ENCODE measurements around the gene HHATL. TPM values are rescaled to one million over a fixed set of nuclear protein-coding genes. Genes with fewer than 3 reads are reported as not detected.

The HHATL gene
- total and polyA plus RNA-seq, 5 donors, result 480 to 768 (median 586) TPM

DNA sequence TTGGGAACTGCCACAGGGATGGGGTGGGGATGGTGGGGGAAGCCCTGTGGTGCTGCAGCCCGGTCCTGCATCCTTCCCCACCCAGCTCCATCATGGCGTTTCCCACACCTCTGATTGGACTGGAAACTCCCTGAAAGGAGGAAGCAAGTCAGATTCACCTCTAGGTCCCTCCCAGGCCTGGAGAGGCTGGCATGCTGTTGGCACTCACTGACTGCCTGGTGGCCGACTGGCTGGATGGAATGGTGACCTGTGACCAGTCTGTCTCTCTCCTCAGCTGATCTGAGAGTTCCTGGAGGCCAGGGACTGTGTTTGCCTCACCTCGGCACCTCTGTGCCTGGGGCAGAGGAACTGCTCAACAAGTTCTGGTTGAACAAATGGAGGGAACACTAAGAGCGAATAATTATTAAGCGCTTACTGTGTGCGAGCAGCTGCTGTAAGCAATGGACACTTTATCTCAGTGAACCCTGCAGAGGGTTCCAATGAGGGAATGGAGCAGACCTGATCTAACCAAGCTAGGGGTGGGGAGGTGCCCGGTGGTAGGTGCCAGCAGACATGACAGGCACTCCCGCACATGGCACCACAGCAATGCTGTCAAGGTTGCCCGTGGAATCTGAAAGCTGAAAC is 3.5 kb upstream of the HHATL start:
- no peaks in the 10 kb centered on the region for H3K4me1 ChIP-seq (ENCODE audit: control insufficient read depth, insufficient read depth, low read length)
- WGBS, result 64% methylated on average over 10 of the region's 10 CpGs
- intact Hi-C loops (cut with DNase I), result no loop called here
- peak overlapping the region; percentile 49 for H3K27ac ChIP-seq (ENCODE audit: low read length)
- ATAC-seq, result no peak
- no peaks in the 10 kb centered on the region for H3K9me3 ChIP-seq (ENCODE audit: control insufficient read depth, low read length)
- H3K4me3 ChIP-seq (ENCODE audit: low read length), result no peak overlapping the region
- peak in 1 of 3 donors; percentile 31 for DNase-seq
- no peaks in the 10 kb centered on the region for H3K27me3 ChIP-seq (ENCODE audit: control insufficient read depth, insufficient read depth)

DNA sequence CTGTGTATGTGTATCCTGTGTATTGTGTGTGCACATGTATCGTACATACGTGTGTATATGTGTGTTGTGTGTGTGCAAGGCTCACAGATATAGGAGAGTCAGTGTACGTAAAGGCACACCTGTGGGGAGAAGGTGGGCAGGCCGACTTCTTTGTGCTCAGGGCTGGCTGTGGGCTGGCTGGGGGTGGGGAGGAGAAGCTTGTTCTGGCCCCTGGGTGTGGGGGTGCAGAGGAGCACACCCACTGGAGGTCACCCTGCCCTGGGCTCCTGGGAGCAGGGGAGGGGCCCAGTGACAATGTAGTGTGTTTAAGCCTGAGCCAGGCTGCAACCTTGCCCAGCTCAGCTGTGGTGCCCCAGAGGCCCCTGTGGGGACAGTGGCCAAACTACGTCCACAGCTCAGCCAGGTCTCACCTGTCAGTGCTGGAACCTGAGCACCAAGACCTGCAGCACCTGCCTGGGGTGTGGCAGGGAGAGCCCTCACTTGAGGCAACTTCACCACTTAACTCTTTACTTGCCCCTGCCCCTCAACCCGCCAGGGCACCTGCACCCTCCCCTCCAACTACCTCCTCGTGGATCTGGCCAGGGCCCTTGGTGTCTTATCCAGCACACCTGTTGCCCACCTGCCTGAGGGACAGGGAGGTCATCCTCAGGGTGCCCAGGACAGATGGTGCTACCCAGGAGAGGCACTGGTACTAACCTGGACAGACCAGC is 2.6 kb upstream of the HHATL start:
- intact Hi-C loops (cut with DNase I), result no loop called here
- DNase-seq, result peak in 1 of 3 donors; percentile 35
- no peak for ATAC-seq
- 79% methylated on average over 7 of the region's 7 CpGs for WGBS
- Histone ChIP-seq H3K27ac (ENCODE audit: low read length) (peak overlapping the region; percentile 18), H3K9me3 (ENCODE audit: control insufficient read depth, low read length) (no peaks in the 10 kb centered on the region), H3K4me1 (ENCODE audit: control insufficient read depth, insufficient read depth, low read length) (no peaks in the 10 kb centered on the region), H3K27me3 (ENCODE audit: control insufficient read depth, insufficient read depth) (no peaks in the 10 kb centered on the region), H3K4me3 (ENCODE audit: low read length) (no peak overlapping the region)

DNA sequence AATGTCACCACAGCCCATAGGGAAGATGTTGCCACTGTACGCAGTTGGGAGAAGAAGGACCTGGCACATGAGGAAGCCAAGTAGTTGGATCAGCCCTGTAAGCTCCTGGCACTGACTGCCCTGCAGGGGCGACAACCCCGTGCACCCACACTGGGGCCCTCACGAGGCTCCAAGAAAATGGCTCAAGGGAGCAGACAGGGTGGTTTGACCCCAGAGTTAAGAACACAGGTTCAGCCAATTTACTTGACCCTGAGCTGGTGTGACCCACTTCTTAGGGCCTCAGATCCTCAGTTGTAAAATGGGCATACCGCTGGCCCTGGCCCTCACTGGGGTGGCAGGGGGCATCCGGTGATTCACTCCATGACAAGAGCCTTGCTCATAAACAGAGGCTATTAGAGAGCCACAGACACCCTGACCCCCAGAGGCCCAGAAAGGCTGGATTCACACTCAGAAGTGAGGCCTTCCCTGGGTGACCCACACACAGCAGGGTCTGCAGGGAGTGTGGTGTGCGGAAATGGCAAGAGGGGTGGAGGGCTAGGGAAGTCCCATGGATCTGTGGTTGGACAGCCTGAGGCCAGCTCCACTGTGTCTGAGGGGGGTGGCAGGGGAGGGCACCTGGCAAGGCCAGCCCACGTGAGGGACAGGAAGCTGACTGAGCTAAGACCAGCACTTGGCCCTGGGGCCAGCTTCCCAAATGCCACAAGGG is 1.7 kb upstream of the HHATL start:
- H3K4me1 ChIP-seq (ENCODE audit: control insufficient read depth, insufficient read depth, low read length), result no peaks in the 10 kb centered on the region
- no peak overlapping the region for H3K4me3 ChIP-seq (ENCODE audit: low read length)
- no peaks in the 10 kb centered on the region for H3K9me3 ChIP-seq (ENCODE audit: control insufficient read depth, low read length)
- H3K27ac ChIP-seq (ENCODE audit: low read length), result peak overlapping the region; percentile 94
- ATAC-seq (no peak), DNase-seq (peak in 1 of 3 donors; percentile 65)
- intact Hi-C loops (cut with DNase I), result loop anchor here in 1 of 4 donors (5.0 kb wide), 1 partner anchor 38 kb away; no protein-coding TSS in a partner anchor
- WGBS, result 72% methylated on average over 8 of the region's 8 CpGs
- no peaks in the 10 kb centered on the region for H3K27me3 ChIP-seq (ENCODE audit: control insufficient read depth, insufficient read depth)

DNA sequence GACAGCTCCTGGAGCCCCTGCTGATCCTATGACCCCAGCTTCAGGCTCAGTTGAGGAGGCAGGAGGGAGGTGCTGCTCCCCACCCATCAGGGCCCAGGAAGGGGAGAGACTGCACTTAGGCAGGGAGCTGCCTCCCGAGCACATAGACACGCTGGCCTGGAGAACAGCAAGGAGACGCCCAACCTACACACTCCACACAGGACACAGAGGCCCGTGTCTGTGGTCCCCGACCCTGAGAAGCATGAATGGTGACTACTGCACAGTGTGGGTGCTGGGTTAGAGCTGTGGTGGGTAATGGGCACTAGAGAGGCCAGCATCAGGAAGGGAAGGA is 1.1 kb upstream of the HHATL start:
- DNase-seq, result peak in 1 of 3 donors; percentile 34

DNA sequence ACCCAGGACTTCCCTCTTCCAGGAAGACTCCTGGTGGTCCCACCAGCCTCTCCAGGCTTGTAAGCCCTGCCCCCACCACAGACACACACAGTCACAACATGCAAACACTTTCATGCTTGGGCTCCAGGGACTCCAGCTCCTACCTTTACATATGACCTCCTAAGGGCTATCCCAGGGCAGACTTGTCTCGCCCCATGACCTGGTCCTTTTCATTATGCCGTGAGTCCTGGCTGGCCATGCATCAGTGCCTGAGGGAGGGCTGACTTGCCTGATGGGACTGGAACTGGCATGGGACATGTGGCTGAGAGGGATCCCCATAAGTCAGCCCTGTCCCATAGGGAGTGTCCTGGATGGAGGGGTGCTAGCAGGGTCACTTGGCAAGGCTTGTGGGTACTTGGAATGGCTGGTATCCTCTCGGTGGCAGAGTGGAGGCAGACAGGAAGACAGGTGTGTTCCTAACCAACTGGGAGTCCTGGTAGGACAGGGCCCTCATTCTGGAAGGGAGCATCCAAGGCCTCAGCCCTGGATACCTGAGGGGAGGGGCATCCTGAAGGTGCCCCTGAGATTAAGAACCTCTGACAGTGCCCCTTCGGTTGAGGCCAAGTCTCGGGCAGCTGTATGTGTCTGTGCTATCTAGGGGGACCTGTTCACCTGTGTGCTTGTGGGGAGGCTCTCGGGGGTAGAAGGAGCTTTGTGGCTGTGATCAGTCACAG is 540 bp upstream of the HHATL start:
- ATAC-seq, result no peak
- no peaks in the 10 kb centered on the region for H3K4me1 ChIP-seq (ENCODE audit: control insufficient read depth, insufficient read depth, low read length)
- H3K9me3 ChIP-seq (ENCODE audit: control insufficient read depth, low read length), result no peaks in the 10 kb centered on the region
- peak overlapping the region; percentile 94 for H3K27ac ChIP-seq (ENCODE audit: low read length)
- 70% methylated on average over 6 of the region's 6 CpGs for WGBS
- peak in 1 of 3 donors; percentile 28 for DNase-seq
- H3K4me3 ChIP-seq (ENCODE audit: low read length), result no peak overlapping the region
- intact Hi-C loops (cut with DNase I), result loop anchor here in 1 of 4 donors (5.0 kb wide), 1 partner anchor 39 kb away; no protein-coding TSS in a partner anchor
- H3K27me3 ChIP-seq (ENCODE audit: control insufficient read depth, insufficient read depth), result no peaks in the 10 kb centered on the region

More for the DNA sequence above, 1.1 kb upstream of the HHATL start:
- intact Hi-C loops (cut with DNase I), result loop anchor here in 1 of 4 donors (5.0 kb wide), 1 partner anchor 39 kb away; no protein-coding TSS in a partner anchor
- Histone ChIP-seq H3K4me1 (ENCODE audit: control insufficient read depth, insufficient read depth, low read length) (no peaks in the 10 kb centered on the region), H3K27me3 (ENCODE audit: control insufficient read depth, insufficient read depth) (no peaks in the 10 kb centered on the region), H3K4me3 (ENCODE audit: low read length) (no peak overlapping the region), H3K27ac (ENCODE audit: low read length) (peak overlapping the region; percentile 94), H3K9me3 (ENCODE audit: control insufficient read depth, low read length) (no peaks in the 10 kb centered on the region)
- 59% methylated on average over 5 of the region's 5 CpGs for WGBS
- no peak for ATAC-seq

DNA sequence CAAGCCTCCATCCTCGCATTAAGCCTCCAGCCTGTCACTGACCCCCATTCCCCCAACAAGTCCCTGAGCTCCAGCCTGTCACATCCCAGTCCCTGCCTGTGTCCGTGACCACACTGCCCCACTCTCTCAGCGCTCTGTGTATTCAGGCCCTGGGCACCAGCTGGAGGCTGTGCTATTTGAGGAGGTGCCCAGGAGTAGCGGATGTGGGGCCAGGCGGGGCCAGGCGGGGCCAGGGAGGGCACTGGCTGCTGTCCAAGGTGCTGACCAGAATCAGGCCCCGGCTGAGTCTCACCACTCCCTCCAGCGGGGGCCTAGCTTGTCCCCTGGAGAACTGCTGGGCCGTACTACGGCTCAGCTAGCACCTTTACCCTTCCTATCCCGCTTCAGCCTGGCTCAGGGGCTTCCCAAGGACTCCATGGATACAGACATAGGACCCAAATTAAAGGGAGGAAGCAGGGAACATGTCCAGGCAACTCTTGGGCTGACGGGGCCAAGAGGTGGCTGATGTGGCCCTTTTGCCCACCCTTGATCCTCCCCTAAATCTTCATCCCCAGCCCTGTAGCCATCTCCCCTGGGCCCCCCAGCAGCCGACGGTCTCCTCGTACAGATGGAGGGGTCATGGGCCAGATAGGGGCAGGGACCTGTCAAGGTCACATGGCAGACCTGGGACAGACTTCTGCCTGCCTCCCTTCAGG is 1.1 kb downstream of the HHATL start:
- Histone ChIP-seq H3K4me1 (ENCODE audit: control insufficient read depth, insufficient read depth, low read length) (no peaks in the 10 kb centered on the region), H3K4me3 (ENCODE audit: low read length) (peak overlapping the region; percentile 47), H3K27me3 (ENCODE audit: control insufficient read depth, insufficient read depth) (no peaks in the 10 kb centered on the region), H3K9me3 (ENCODE audit: control insufficient read depth, low read length) (no peaks in the 10 kb centered on the region), H3K27ac (ENCODE audit: low read length) (peak overlapping the region; percentile 97)
- ATAC-seq (peak; percentile 67 to 72), DNase-seq (peak; percentile 73 to 91 (median 90))
- intact Hi-C loops (cut with DNase I), result loop anchor here in 1 of 4 donors (5.0 kb wide), 1 partner anchor 41 kb away; no protein-coding TSS in a partner anchor
- WGBS, result 24% methylated on average over 15 of the region's 15 CpGs

DNA sequence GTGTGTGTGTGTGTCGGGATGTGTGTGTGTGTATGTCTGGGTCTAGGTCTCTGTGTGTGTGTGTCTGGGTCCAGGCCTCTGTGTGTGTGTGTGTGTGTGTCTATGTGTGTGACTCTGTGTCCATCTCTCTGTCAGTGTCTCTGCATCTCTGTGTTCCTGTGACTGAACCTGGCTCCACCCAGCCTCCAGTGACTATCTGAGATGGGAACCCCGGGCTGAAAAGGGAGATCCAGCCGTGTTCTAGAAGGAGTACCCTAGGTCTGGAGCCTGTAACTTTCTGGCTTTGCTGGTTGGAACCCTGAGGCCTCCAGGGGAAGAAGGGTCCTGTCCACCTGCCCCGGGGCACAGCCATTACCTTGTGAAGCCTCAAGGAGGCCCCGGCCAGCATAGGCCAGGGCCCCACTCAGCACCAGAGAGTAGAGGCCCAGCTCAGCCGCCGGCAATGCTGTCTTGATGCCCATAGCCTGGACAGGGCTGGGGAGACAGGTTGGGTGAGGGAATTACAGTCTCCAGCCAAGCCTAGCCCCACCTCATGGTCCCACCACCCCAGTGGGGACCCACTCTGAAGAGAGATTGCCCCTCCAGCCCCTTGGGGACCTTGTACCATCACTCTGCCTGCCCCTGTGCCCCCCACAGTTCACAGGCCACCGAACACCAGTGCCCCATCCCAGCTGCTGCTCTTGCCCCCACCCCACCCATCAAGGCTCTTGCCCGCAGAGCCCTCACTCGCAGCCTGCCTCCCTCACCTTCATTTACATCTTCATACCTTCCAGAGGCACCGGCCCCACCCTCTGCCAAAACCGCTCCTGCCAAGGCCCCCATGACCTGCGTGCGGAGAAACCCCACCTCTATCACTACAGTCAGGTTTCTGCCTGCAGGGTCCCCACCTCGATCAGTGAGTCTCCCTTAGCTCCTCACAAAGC is 2.0 kb downstream of the HHATL start:
- peak in 1 of 3 donors; percentile 48 for DNase-seq

DNA sequence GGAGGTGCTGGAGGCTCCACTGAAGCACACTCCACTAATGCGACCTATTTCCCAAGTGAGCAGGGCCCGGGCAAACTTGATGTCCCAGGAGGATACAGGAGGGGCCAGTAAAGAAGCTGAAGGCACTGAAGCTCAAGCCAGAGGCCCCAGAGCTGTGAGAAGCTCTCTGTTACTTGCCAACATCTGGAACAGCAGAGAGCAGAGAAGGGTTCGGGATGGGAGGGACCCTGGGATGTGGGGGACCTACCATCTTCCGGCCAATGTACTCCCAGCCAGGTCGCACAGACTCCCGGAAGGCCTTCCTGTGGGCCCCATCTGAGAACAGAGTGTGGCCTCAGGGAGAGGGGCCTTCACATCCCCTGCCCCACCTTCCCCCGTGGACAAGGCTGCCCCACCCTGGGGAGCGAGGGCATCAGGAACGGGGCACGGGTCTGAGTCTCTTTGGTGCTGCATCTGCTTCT is 3.1 kb downstream of the HHATL start:
- ATAC-seq (no peak), DNase-seq (peak in 1 of 3 donors; percentile 31)
- Histone ChIP-seq H3K27me3 (ENCODE audit: control insufficient read depth, insufficient read depth) (no peaks in the 10 kb centered on the region), H3K9me3 (ENCODE audit: control insufficient read depth, low read length) (no peaks in the 10 kb centered on the region), H3K4me3 (ENCODE audit: low read length) (no peak overlapping the region), H3K27ac (ENCODE audit: low read length) (peak overlapping the region; percentile 26), H3K4me1 (ENCODE audit: control insufficient read depth, insufficient read depth, low read length) (no peaks in the 10 kb centered on the region)
- intact Hi-C loops (cut with DNase I), result no loop called here
- 59% methylated on average over 10 of the region's 10 CpGs for WGBS

More for the DNA sequence above, 2.0 kb downstream of the HHATL start:
- no peaks in the 10 kb centered on the region for H3K27me3 ChIP-seq (ENCODE audit: control insufficient read depth, insufficient read depth)
- no peak for ATAC-seq
- intact Hi-C loops (cut with DNase I), result loop anchor here in 1 of 4 donors (5.0 kb wide), 1 partner anchor 42 kb away; no protein-coding TSS in a partner anchor
- no peaks in the 10 kb centered on the region for H3K4me1 ChIP-seq (ENCODE audit: control insufficient read depth, insufficient read depth, low read length)
- H3K9me3 ChIP-seq (ENCODE audit: control insufficient read depth, low read length), result no peaks in the 10 kb centered on the region
- H3K4me3 ChIP-seq (ENCODE audit: low read length), result peak overlapping the region; percentile 36
- 59% methylated on average over 15 of the region's 15 CpGs for WGBS
- peak overlapping the region; percentile 93 for H3K27ac ChIP-seq (ENCODE audit: low read length)

DNA sequence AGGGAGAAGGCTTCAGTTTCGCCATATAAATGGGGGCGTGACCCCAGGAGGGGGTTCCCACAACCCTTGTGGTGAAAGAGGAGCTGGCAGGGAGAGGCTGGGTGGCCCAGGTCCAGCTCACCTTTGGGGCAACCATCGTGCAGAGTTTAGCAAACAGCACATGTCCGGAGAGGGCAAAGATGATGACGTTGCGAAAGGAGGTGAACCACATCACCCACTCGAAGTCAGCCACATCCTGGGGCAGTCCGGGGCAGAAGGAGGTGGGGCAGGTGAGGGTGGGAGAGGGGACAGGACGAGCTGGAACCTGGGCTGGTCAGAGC is 3.7 kb downstream of the HHATL start:
- Histone ChIP-seq H3K4me1 (ENCODE audit: control insufficient read depth, insufficient read depth, low read length) (no peaks in the 10 kb centered on the region), H3K27ac (ENCODE audit: low read length) (no peak overlapping the region), H3K9me3 (ENCODE audit: control insufficient read depth, low read length) (no peaks in the 10 kb centered on the region), H3K4me3 (ENCODE audit: low read length) (no peak overlapping the region), H3K27me3 (ENCODE audit: control insufficient read depth, insufficient read depth) (no peaks in the 10 kb centered on the region)
- 66% methylated on average over 9 of the region's 9 CpGs for WGBS
- ATAC-seq (no peak), DNase-seq (peak in 1 of 3 donors; percentile 23)
- intact Hi-C loops (cut with DNase I), result no loop called here

All from right cardiac atrium (tissue), 5 donors.